Dermis blood vessel endothelial cell (primary cell): ENCODE results near the gene MRTFB. TPM values are rescaled to one million over a fixed set of nuclear protein-coding genes. Genes with fewer than 3 reads are reported as not detected.

Experiments used
- DNase-seq: peaks from one replicate; pipeline ENCODE4 v3.0.0; 2010
- total RNA-seq: library from RNA; depleted of rRNA; stranded (reverse); fragments of >200 nt; gene quantifications from 2 replicates; pipeline ENCODE4 v1.2.3, GENCODE V29; 2014

The MRTFB gene
- total RNA-seq, 1 donor from 2014 or later = 20.8 TPM

DNA sequence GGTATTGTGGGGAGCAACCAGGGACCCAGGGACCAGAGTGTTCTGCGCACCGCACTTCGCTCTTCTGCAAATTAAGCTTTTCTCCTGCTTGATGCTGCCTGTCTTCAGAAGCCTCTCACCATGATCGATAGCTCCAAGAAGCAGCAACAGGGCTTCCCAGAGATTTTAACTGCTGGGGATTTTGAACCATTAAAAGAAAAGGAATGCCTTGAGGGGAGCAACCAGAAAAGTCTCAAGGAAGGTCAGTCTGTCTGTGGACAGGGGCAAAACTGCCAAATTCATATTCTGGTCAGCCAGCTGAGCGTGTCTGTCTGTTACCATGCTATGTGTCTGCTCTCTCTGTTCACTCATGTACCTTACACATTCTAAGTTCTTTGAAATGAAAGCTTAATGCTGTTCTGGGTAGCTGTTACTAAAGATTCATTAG, 115.7 kb downstream of the MRTFB start:
- DNase-seq = no peak

DNA sequence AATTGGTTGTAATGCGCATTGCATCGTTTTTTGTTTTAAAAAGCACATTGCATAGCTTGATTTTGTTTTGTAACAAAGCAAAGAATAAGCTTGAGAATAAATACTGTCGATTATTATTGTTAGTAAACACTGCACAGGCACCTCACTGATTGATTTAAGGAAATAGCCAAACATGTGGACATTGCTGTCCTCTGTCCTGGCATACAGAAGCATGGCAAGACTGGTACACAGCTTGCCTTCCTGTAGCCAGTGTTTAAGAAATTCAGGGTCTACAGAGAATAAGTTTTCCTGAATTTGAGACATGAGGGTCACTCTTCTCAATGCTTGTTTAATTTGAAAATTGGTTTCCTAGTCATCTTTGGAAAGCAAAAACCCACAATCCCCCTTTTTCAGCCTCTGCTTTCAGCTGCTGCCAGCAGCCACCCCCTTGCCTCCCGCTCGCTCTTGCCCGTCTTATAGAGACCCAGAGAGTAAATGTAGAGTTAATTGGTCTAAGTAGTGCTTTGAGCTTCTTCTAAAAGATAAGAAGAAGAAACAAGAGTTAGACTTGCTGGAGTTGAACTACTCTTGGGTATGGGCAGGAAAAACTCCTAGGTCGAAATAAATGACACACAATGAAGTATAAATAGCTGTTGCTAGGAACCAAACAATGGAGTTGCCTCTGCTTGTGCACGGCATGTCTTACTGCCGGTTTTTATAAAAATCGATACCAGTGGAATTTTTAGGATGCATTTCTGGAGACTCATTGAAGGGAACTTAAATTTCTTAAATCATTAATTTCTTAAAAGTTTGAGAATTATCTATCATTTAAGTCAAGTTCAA, 116.6 kb downstream of the MRTFB start:
- peak; percentile 54 for DNase-seq

DNA sequence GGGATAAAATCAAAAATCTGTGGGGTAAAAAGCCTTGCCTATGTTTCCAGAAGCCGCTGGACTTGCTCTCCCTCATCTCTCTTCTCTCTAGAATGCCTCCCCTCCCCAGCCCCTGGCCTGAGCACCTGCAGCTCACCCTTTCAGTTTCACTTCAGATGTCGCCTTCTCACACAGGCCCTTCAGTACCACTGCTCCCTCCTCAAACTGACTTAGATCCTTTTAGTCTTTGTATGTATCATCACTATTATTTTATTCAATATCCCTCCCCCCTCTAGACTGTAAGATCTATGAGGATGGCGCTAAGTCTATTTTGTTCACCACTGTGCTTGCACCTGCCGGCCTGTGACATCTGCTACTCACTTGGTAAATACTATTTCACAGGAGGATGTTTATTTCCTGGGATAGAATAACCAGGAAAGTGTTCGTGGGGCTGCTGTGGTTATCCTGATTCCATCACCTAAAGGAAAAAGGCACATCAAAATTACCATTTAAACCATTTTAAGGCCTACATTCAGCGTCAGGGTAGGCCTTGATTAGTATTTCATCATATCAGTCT, 122.3 kb downstream of the MRTFB start:
- DNase-seq = no peak

DNA sequence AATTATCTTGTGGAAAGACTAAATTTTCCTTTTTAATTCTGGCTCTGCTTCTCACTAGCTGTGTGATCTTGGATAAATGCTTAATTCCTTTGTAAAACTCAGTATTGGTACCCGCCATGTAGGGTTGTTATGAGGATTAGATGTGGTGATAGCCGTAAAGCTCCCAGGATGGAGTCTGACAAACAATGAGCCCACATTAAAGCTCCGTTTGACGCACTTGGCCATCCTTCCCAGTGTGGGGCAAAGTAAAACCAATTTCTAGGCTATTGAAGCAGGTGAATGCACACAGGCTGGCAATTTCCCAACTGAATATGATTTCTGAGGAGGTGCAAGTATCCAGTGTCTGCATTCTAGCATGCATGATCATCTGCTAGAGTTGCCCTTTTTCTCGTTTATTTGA, 123.6 kb downstream of the MRTFB start:
- no peak for DNase-seq

- peak; percentile 57 for DNase-seq
These were observed 124.9 kb downstream of the MRTFB start for GRCh38 chr16:14196011-14196410.

DNA sequence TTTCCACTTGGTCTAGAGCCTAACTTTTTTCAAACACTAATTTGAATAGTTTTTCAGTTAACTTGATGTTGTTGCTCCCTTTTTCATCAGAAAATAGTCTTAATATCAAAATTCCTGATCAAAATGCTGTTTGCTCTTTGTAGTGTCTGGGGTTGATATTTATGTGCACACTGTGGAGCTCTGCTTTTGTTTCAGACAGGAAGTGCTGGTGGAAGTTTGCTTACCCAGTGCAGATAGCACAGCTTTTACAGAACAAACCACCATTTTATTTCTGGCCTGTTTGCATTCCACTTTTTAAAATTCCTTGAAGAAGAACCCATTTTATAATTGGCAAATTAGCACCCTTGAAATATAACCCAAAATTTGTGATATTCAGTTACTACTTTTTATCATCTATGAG, 125.4 kb downstream of the MRTFB start:
- peak; percentile 63 for DNase-seq

DNA sequence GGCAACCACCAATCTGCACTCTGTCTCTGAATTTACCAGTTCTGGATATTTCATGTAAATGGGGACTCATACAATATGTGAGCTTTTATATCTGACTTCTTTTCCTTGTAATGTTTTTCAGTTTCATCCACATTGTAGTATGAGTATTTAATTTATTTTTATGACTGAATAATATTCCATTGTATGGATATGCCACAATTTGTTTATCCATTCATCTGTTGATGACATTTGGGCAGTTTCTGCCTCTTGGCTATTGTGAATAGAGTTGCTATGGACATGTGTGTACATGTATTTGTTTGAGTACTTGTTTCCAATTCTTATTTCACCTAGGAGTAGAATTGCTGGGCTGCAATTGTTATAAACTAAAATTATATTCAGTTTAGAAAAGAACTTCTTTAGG, 126.9 kb downstream of the MRTFB start:
- no peak for DNase-seq

DNA sequence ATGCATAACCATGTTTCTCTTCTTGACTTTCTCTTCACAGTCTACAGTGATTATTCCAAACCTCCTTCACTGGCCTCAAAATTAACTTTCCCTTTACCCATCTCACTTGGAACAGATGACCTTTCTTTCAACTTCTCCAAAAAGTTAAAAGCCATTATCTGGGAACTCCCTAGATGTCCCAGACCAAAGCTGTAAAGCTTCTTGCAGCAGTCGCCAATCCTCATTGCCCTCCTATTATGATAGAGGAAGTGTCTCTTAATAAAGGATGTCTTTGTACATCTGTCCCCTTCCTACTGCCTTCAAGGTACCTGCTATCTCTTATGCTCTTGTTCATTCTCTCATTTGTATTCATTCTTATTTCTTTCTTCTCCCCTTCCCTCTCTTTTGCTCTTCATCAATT, 127.5 kb downstream of the MRTFB start:
- no peak for DNase-seq

DNA sequence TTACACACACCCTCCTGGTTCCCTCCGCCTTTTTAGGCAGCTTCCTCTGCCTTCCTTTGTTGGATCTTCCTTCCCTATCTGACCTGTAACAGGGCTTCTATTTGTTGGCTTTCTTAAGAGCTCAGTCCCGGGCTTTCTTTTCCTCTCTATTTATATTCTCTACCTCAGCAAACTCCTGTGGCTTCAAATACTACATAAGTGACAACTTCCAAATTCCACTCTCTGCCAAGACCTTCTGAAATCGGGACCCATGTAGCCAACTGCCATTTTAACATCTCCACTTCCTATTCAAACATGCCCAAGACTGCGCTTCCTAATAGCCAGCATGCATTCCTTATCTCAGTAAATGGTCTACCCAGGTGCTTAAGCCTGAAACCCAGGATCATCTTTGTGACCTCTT, 128.1 kb downstream of the MRTFB start:
- DNase-seq = no peak

- DNase-seq = no peak
These were observed 128.5 kb downstream of the MRTFB start for GRCh38 chr16:14199624-14200023.

DNA sequence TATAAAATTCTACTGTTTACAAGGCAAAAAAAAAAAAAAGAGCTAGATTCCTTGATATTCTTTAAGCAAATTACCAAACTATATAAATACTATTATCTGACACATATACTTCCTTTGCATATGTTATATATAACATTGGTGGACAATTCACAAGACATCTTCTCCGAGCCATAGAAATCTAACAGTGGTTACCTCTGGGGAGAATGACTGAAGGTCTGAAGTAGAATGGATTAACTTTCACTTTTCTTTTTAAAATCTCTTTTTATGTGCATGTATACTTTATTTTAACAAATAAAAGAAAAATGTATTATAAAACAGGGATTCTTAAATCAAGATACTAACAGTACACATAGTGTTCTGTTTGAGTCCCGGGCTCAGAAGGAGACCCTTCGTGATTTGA, 131.0 kb downstream of the MRTFB start:
- DNase-seq = no peak

- peak; percentile 79 for DNase-seq
These were observed 131.6 kb downstream of the MRTFB start for GRCh38 chr16:14202697-14203096.

- DNase-seq = peak; percentile 24
These were observed 132.0 kb downstream of the MRTFB start for GRCh38 chr16:14203166-14203565.

GRCh38 chr16:14205666-14206065, 134.5 kb downstream of the MRTFB start:
- DNase-seq = no peak

DNA sequence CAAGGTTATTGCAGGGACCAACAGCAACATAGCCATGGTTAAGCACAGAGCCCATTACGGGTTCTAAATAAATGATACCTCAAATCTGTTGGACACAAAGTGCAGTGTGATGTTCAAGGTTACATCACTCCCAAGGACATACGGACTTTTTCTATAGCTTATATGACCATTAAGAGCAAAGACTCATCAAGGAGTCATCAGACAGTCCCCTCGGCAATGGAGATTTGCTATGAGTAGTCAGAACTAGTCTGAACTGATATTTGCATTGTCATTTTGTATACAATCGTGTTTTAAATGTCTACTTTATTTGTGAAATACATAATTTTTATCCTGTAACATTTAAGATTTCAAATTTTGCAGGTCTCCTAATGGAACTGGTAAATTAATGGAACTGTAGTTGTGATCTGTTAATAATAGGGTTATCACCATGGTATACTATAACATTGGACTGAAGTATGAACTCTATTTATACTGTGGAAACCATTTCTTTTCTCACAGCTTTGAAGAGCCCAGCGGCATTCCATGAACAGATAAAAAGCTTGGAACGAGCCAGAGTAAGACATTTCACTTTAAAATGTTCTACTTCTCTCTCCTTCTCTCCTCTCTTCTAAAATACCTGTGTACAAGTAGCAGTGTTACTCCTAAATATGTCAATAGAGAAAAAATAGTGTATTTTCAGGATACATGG, 140.9 kb downstream of the MRTFB start:
- no peak for DNase-seq

DNA sequence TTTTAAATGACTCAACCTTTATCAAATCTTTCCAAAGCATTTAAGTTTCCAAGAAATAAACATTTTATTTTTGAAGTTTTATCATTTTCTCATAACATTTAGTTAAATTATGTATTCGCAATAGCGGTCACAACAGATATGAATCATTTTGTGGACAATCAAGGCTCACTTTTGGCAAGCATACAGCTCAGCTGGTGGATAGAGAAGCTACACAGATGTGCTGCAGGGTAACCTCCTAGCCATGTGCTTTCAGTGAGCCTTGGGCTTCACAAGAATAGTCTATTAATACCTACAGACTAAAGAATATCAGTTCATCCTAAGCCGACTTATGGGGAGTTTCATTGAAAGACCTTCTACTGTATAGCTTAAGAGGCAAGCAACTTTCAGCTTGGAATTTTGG, 144.8 kb downstream of the MRTFB start:
- no peak for DNase-seq

GRCh38 chr16:14219983-14220382, 148.9 kb downstream of the MRTFB start:
- no peak for DNase-seq

DNA sequence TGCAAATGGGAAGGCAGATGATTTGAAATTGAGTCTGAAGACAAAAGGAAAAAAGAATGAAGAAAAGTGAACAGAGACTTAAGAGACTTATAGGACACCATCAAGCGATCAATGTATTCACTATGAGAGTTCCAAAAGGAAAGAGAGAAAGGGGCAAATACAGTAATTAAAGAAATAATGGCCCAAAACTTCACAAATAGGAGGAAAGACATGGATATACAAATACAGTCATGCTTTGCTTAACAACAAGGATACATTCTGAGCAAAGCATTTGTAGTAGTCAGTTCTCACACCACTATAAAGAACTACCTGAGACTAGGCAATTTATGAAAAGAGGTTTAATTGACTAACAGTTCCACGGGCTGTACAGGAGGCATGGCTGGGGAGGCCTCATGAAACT, 152.5 kb downstream of the MRTFB start:
- no peak for DNase-seq

- DNase-seq = no peak
These were observed 154.3 kb downstream of the MRTFB start for GRCh38 chr16:14225457-14225856.

- no peak for DNase-seq
These were observed 161.2 kb downstream of the MRTFB start for GRCh38 chr16:14232106-14232864.

- no peak for DNase-seq
These were observed 165.3 kb downstream of the MRTFB start for GRCh38 chr16:14236401-14236800.

- no peak for DNase-seq
These were observed 167.6 kb downstream of the MRTFB start for GRCh38 chr16:14238756-14239155.

DNA sequence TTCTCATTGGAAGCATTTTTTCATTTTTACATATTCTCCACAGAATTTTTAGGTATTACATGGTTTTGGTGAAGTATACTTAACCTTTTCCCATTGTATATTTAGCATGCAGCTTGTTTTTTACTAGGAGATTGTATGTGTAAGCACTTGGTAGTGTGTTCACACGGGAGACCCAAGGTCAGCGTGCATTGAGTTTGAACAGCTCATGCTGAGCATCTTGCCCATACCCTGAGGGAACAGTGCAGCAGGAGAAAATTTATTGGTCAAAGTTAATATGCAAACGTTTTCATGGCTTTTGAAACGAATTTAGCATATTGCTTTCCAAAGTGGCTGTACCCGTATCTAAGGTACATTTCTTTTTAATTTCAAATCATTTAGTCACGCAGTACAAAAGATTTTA, 168.7 kb downstream of the MRTFB start:
- DNase-seq = no peak
